Common myeloid progenitor, CD34-positive (primary cell): Measurements from ENCODE around the gene NEO1.

Source experiments
- CTCF ChIA-PET: fragments of 350-600 bp; sonication (Branson Sonifier 250); formaldehyde crosslinking; loops from one replicate; lab custom pipeline; 2021; ENCODE audit warnings: antibody characterized with exemption; lab: Charles Lee
- POLR2A ChIA-PET: fragments of 350-600 bp; sonication (Branson Sonifier 250); formaldehyde crosslinking; loops from one replicate; lab custom pipeline; 2021; ENCODE audit warnings: antibody characterized with exemption; lab: Charles Lee
- DNase-seq, 3 donors: peaks; one replicate each; pipeline versions ENCODE4 v3.0.0 to v3.0.0-alpha.2; 2013
- H3K27ac ChIP-seq, 2 experiments: 1 replicate in 1 of 2; 2 replicates in 1 of 2; pipeline ENCODE4 v1.7.0; 2013; ENCODE audit warnings: inconsistent platforms in 2 of 2, low read length in 2 of 2, mild to moderate bottlenecking in 2 of 2, low read depth in 1 of 2, moderate library complexity in 1 of 2; ENCODE audit not compliant: severe bottlenecking in 2 of 2, insufficient read depth in 1 of 2, poor library complexity in 1 of 2
- H3K27me3 ChIP-seq, 5 experiments: replicated peaks in 2 of 5; 1 replicate in 3 of 5; 2 replicates in 2 of 5; pipeline versions ENCODE4 v1.6.1 to v1.7.0; 2013; ENCODE audit warnings: low read length in 4 of 5, mild to moderate bottlenecking in 2 of 5, moderate library complexity in 2 of 5, inconsistent platforms in 1 of 5; ENCODE audit not compliant: insufficient read depth in 5 of 5, control insufficient read depth in 4 of 5
- H3K36me3 ChIP-seq, 4 experiments: 1 replicate in 2 of 4; 2 replicates in 2 of 4; pipeline versions ENCODE4 v1.6.1 to v1.7.0; 2013; ENCODE audit warnings: low read length in 3 of 4, control low read depth in 1 of 4, mild to moderate bottlenecking in 1 of 4; ENCODE audit not compliant: control insufficient read depth in 4 of 4, insufficient read depth in 4 of 4
- H3K4me1 ChIP-seq, 4 experiments: 1 replicate in 3 of 4; 2 replicates in 1 of 4; pipeline versions ENCODE4 v1.6.1 to v1.7.1; 2013; ENCODE audit warnings: low read length in 3 of 4, mild to moderate bottlenecking in 3 of 4, control low read depth in 1 of 4, inconsistent platforms in 1 of 4, moderate library complexity in 1 of 4; ENCODE audit not compliant: control insufficient read depth in 4 of 4, insufficient read depth in 4 of 4; ENCODE audit errors: control extremely low read depth in 1 of 4
- H3K4me3 ChIP-seq, 7 experiments: 1 replicate in 4 of 7; 2 replicates in 3 of 7; pipeline versions ENCODE4 v1.5.1 to v1.7.0; 2013; ENCODE audit warnings: mild to moderate bottlenecking in 7 of 7, low read length in 6 of 7, moderate library complexity in 6 of 7, inconsistent platforms in 2 of 7, low read depth in 2 of 7, control low read depth in 1 of 7; ENCODE audit not compliant: insufficient read depth in 4 of 7, control insufficient read depth in 1 of 7; ENCODE audit errors: extremely low read depth in 1 of 7
- H3K9me3 ChIP-seq, 5 experiments: 1 replicate in 4 of 5; 2 replicates in 1 of 5; pipeline versions ENCODE4 v1.6.1 to v1.7.1; 2013; ENCODE audit warnings: low read length in 4 of 5, mild to moderate bottlenecking in 2 of 5, inconsistent platforms in 1 of 5, low read depth in 1 of 5, moderate library complexity in 1 of 5; ENCODE audit not compliant: control insufficient read depth in 4 of 5, insufficient read depth in 2 of 5; ENCODE audit errors: control extremely low read depth in 1 of 5
- WGBS: methylation state at CpG from one replicate; pipeline ENCODE4 v1.1.5; 2013; ENCODE audit not compliant: insufficient coverage; 5-methylcytosine and 5-hydroxymethylcytosine counted together

The NEO1 gene

GRCh38 chr15:73031648-73032047, 20.6 kb upstream of the NEO1 start:
- H3K4me1 ChIP-seq: no peaks in the 10 kb centered on the region
- peaks cover 5 to 60% (median 22%) of the 10 kb centered on the region in 5 experiments for H3K27me3 ChIP-seq
- POLR2A ChIA-PET: no interaction called here
- no peak overlapping the region for H3K4me3 ChIP-seq
- WGBS: 100% methylated on average over 1 of the region's 2 CpGs
- no peak for DNase-seq
- no peaks in the 10 kb centered on the region for H3K36me3 ChIP-seq
- CTCF ChIA-PET: no interaction called here
- no peak overlapping the region for H3K27ac ChIP-seq
- H3K9me3 ChIP-seq: no peaks in the 10 kb centered on the region

GRCh38 chr15:73033611-73034010, 18.7 kb upstream of the NEO1 start:
- 91% methylated on average over 5 of the region's 5 CpGs for WGBS
- no peak for DNase-seq
- Histone ChIP-seq H3K27me3 (peaks cover 5 to 55% (median 24%) of the 10 kb centered on the region in 5 experiments), H3K4me3 (no peak overlapping the region), H3K36me3 (no peaks in the 10 kb centered on the region), H3K9me3 (no peaks in the 10 kb centered on the region), H3K27ac (no peak overlapping the region), H3K4me1 (no peaks in the 10 kb centered on the region)
- POLR2A ChIA-PET: no interaction called here
- CTCF ChIA-PET: interaction anchor here (1.1 to 1.3 kb wide), 2 partner anchors 46 to 362 kb away, joined by 3 to 4 read pairs; no protein-coding TSS in a partner anchor

GRCh38 chr15:73034221-73034620, 18.0 kb upstream of the NEO1 start:
- H3K36me3 ChIP-seq: no peaks in the 10 kb centered on the region
- no peak for DNase-seq
- no peak overlapping the region for H3K4me3 ChIP-seq
- no peak overlapping the region for H3K27ac ChIP-seq
- H3K27me3 ChIP-seq: peaks cover 3 to 55% (median 19%) of the 10 kb centered on the region in 5 experiments
- CTCF ChIA-PET: interaction anchor here (1.3 kb wide), 1 partner anchor 363 kb away, joined by 4 read pairs; no protein-coding TSS in a partner anchor
- POLR2A ChIA-PET: no interaction called here
- no peaks in the 10 kb centered on the region for H3K9me3 ChIP-seq
- H3K4me1 ChIP-seq: no peaks in the 10 kb centered on the region
- no CpG with 5 or more reads among the region's 1 CpG for WGBS

- no peaks in the 10 kb centered on the region for H3K9me3 ChIP-seq
- H3K4me3 ChIP-seq: no peak overlapping the region
- CTCF ChIA-PET: no interaction called here
- H3K4me1 ChIP-seq: no peaks in the 10 kb centered on the region
- DNase-seq: no peak
- WGBS: no CpG with 5 or more reads among the region's 2 CpGs
- H3K36me3 ChIP-seq: no peaks in the 10 kb centered on the region
- H3K27ac ChIP-seq: no peak overlapping the region
- H3K27me3 ChIP-seq: peaks cover 3 to 49% (median 13%) of the 10 kb centered on the region in 5 experiments
- POLR2A ChIA-PET: no interaction called here
Observed at GRCh38 chr15:73035221-73035620, 17.0 kb upstream of the NEO1 start.

- CTCF ChIA-PET: no interaction called here
- H3K4me1 ChIP-seq: no peaks in the 10 kb centered on the region
- no peak overlapping the region for H3K27ac ChIP-seq
- 80% methylated on average over 3 of the region's 4 CpGs for WGBS
- POLR2A ChIA-PET: no interaction called here
- H3K36me3 ChIP-seq: no peaks in the 10 kb centered on the region
- H3K4me3 ChIP-seq: no peak overlapping the region
- peaks cover 0 to 4% (median 0%) of the 10 kb centered on the region in 5 experiments for H3K9me3 ChIP-seq
- H3K27me3 ChIP-seq: peaks cover 0 to 41% (median 12%) of the 10 kb centered on the region in 5 experiments
- DNase-seq: no peak
Observed at GRCh38 chr15:73038220-73038619, 14.0 kb upstream of the NEO1 start.

GRCh38 chr15:73046073-73046472, 6.2 kb upstream of the NEO1 start:
- DNase-seq: no peak
- ChIA-PET CTCF (no interaction called here), POLR2A (no interaction called here)
- 74% methylated on average over 5 of the region's 5 CpGs for WGBS
- H3K9me3 ChIP-seq: peaks cover 0 to 6% (median 0%) of the 10 kb centered on the region in 5 experiments
- H3K27me3 ChIP-seq: peaks cover 21 to 69% (median 24%) of the 10 kb centered on the region in 5 experiments
- no peaks in the 10 kb centered on the region for H3K4me1 ChIP-seq
- no peak overlapping the region for H3K27ac ChIP-seq
- no peaks in the 10 kb centered on the region for H3K36me3 ChIP-seq
- H3K4me3 ChIP-seq: no peak overlapping the region

GRCh38 chr15:73047882-73048281, 4.4 kb upstream of the NEO1 start:
- no peaks in the 10 kb centered on the region for H3K36me3 ChIP-seq
- ChIA-PET POLR2A (no interaction called here), CTCF (no interaction called here)
- peaks cover 0 to 4% (median 0%) of the 10 kb centered on the region in 5 experiments for H3K9me3 ChIP-seq
- DNase-seq: no peak
- no CpG with 5 or more reads among the region's 6 CpGs for WGBS
- H3K4me3 ChIP-seq: no peak overlapping the region
- peaks cover 26 to 72% (median 28%) of the 10 kb centered on the region in 5 experiments for H3K27me3 ChIP-seq
- peaks cover 0 to 11% (median 6%) of the 10 kb centered on the region in 4 experiments for H3K4me1 ChIP-seq
- H3K27ac ChIP-seq: no peak overlapping the region
